ENCODE results near the gene CACNA1D.

The CACNA1D gene

GRCh38 chr3:53775018-53775417 is 280.6 kb downstream of the CACNA1D start:
- Histone ChIP-seq H2BK12ac (ENCODE audit: low read length) (no peak overlapping the region), H3K23ac (ENCODE audit: low read depth, low read length, poor library complexity) (no peak overlapping the region), H2BK120ac (ENCODE audit: low read depth, low read length) (no peak overlapping the region), H3K14ac (ENCODE audit: low read length) (no peak overlapping the region), H4K8ac (ENCODE audit: low read depth, low read length) (no peak overlapping the region), H3K36me3 (replicated peaks in 1 of 2; ENCODE audit: control insufficient read depth in 2 of 2, insufficient read depth in 2 of 2, low read length in 2 of 2) (no peaks in the 10 kb centered on the region), H3K9me3 (replicated peaks in 1 of 2; ENCODE audit: control insufficient read depth in 2 of 2, insufficient read depth in 1 of 2, low read depth in 1 of 2, low read length in 2 of 2) (no peaks in the 10 kb centered on the region), H3K4me2 (ENCODE audit: insufficient read depth, low read length, poor library complexity, severe bottlenecking) (no peak overlapping the region), H3K27me3 (ENCODE audit: control insufficient read depth in 3 of 3, insufficient read depth in 3 of 3, low read depth in 1 of 3, low read length in 3 of 3) (no peaks in the 10 kb centered on the region), H3K4me3 (ENCODE audit: low read length in 2 of 2) (no peak overlapping the region), H2AFZ (ENCODE audit: low read length) (no peak overlapping the region), H2AK5ac (ENCODE audit: low read depth, low read length) (no peak overlapping the region), H3K27ac (replicated peaks; ENCODE audit: low read length) (no peak overlapping the region), H2BK15ac (ENCODE audit: low read length) (no peak overlapping the region), H2BK5ac (ENCODE audit: low read length) (no peak overlapping the region), H3K4me1 (ENCODE audit: control insufficient read depth in 2 of 2, insufficient read depth in 1 of 2, low read depth in 1 of 2, low read length in 2 of 2) (peaks cover 3 to 10% of the 10 kb centered on the region in 2 donors), H3K9ac (ENCODE audit: low read depth, low read length, poor library complexity) (no peak overlapping the region), H4K91ac (ENCODE audit: low read depth, low read length, poor library complexity) (no peak overlapping the region), H3K18ac (ENCODE audit: low read length) (no peak overlapping the region), H3K4ac (ENCODE audit: low read length) (no peak overlapping the region), H3K79me1 (ENCODE audit: low read depth, low read length) (no peaks in the 10 kb centered on the region)
- no CpG with 5 or more reads among the region's 5 CpGs for WGBS, 2 donors (ENCODE audit: extremely low coverage in 2 of 2, insufficient read length in 2 of 2, insufficient replicate concordance in 1 of 2)
- DNase-seq (ENCODE audit: low spot score): no peak

GRCh38 chr3:53775834-53776251 is 281.4 kb downstream of the CACNA1D start:
- no peak overlapping the region for H2BK5ac ChIP-seq (ENCODE audit: low read length)
- no peak overlapping the region for H3K9ac ChIP-seq (ENCODE audit: low read depth, low read length, poor library complexity)
- H3K4ac ChIP-seq (ENCODE audit: low read length): no peak overlapping the region
- H2AK5ac ChIP-seq (ENCODE audit: low read depth, low read length): no peak overlapping the region
- no peak overlapping the region for H2BK12ac ChIP-seq (ENCODE audit: low read length)
- no peak overlapping the region for H3K14ac ChIP-seq (ENCODE audit: low read length)
- no peak overlapping the region for H3K27ac ChIP-seq (replicated peaks; ENCODE audit: low read length)
- no peaks in the 10 kb centered on the region for H3K36me3 ChIP-seq (replicated peaks in 1 of 2; ENCODE audit: control insufficient read depth in 2 of 2, insufficient read depth in 2 of 2, low read length in 2 of 2)
- no CpG with 5 or more reads among the region's 5 CpGs for WGBS, 2 donors (ENCODE audit: extremely low coverage in 2 of 2, insufficient read length in 2 of 2, insufficient replicate concordance in 1 of 2)
- H3K9me3 ChIP-seq (replicated peaks in 1 of 2; ENCODE audit: control insufficient read depth in 2 of 2, insufficient read depth in 1 of 2, low read depth in 1 of 2, low read length in 2 of 2): peaks cover 0 to 2% of the 10 kb centered on the region in 2 donors
- no peak overlapping the region for H3K4me3 ChIP-seq (ENCODE audit: low read length in 2 of 2)
- DNase-seq (ENCODE audit: low spot score): no peak
- H3K18ac ChIP-seq (ENCODE audit: low read length): no peak overlapping the region
- H2AFZ ChIP-seq (ENCODE audit: low read length): no peak overlapping the region
- H3K23ac ChIP-seq (ENCODE audit: low read depth, low read length, poor library complexity): no peak overlapping the region
- no peak overlapping the region for H2BK120ac ChIP-seq (ENCODE audit: low read depth, low read length)
- H4K8ac ChIP-seq (ENCODE audit: low read depth, low read length): no peak overlapping the region
- peaks cover 3 to 10% of the 10 kb centered on the region in 2 donors for H3K4me1 ChIP-seq (ENCODE audit: control insufficient read depth in 2 of 2, insufficient read depth in 1 of 2, low read depth in 1 of 2, low read length in 2 of 2)
- no peaks in the 10 kb centered on the region for H3K79me1 ChIP-seq (ENCODE audit: low read depth, low read length)
- no peak overlapping the region for H3K4me2 ChIP-seq (ENCODE audit: insufficient read depth, low read length, poor library complexity, severe bottlenecking)
- no peak overlapping the region for H2BK15ac ChIP-seq (ENCODE audit: low read length)
- no peaks in the 10 kb centered on the region for H3K27me3 ChIP-seq (ENCODE audit: control insufficient read depth in 3 of 3, insufficient read depth in 3 of 3, low read depth in 1 of 3, low read length in 3 of 3)
- H4K91ac ChIP-seq (ENCODE audit: low read depth, low read length, poor library complexity): no peak overlapping the region

GRCh38 chr3:53776494-53777101 is 282.2 kb downstream of the CACNA1D start:
- H2AFZ ChIP-seq (ENCODE audit: low read length): no peak overlapping the region
- H3K18ac ChIP-seq (ENCODE audit: low read length): no peak overlapping the region
- H2BK5ac ChIP-seq (ENCODE audit: low read length): no peak overlapping the region
- H2AK5ac ChIP-seq (ENCODE audit: low read depth, low read length): no peak overlapping the region
- H3K23ac ChIP-seq (ENCODE audit: low read depth, low read length, poor library complexity): no peak overlapping the region
- H3K4ac ChIP-seq (ENCODE audit: low read length): no peak overlapping the region
- H4K91ac ChIP-seq (ENCODE audit: low read depth, low read length, poor library complexity): no peak overlapping the region
- H3K4me2 ChIP-seq (ENCODE audit: insufficient read depth, low read length, poor library complexity, severe bottlenecking): no peak overlapping the region
- no peak overlapping the region for H3K14ac ChIP-seq (ENCODE audit: low read length)
- no peaks in the 10 kb centered on the region for H3K36me3 ChIP-seq (replicated peaks in 1 of 2; ENCODE audit: control insufficient read depth in 2 of 2, insufficient read depth in 2 of 2, low read length in 2 of 2)
- no peak overlapping the region for H2BK15ac ChIP-seq (ENCODE audit: low read length)
- 100% methylated on average over 1 of the region's 9 CpGs; no CpG with 5 or more reads in 1 of the 2 donors for WGBS, 2 donors (ENCODE audit: extremely low coverage in 2 of 2, insufficient read length in 2 of 2, insufficient replicate concordance in 1 of 2)
- H2BK120ac ChIP-seq (ENCODE audit: low read depth, low read length): no peak overlapping the region
- no peak overlapping the region for H3K27ac ChIP-seq (replicated peaks; ENCODE audit: low read length)
- no peak overlapping the region for H3K9ac ChIP-seq (ENCODE audit: low read depth, low read length, poor library complexity)
- H3K9me3 ChIP-seq (replicated peaks in 1 of 2; ENCODE audit: control insufficient read depth in 2 of 2, insufficient read depth in 1 of 2, low read depth in 1 of 2, low read length in 2 of 2): peaks cover 0 to 2% of the 10 kb centered on the region in 2 donors
- peaks cover 3 to 10% of the 10 kb centered on the region in 2 donors for H3K4me1 ChIP-seq (ENCODE audit: control insufficient read depth in 2 of 2, insufficient read depth in 1 of 2, low read depth in 1 of 2, low read length in 2 of 2)
- H4K8ac ChIP-seq (ENCODE audit: low read depth, low read length): no peak overlapping the region
- H3K27me3 ChIP-seq (ENCODE audit: control insufficient read depth in 3 of 3, insufficient read depth in 3 of 3, low read depth in 1 of 3, low read length in 3 of 3): no peaks in the 10 kb centered on the region
- no peak overlapping the region for H2BK12ac ChIP-seq (ENCODE audit: low read length)
- DNase-seq (ENCODE audit: low spot score): no peak
- H3K79me1 ChIP-seq (ENCODE audit: low read depth, low read length): no peaks in the 10 kb centered on the region
- H3K4me3 ChIP-seq (ENCODE audit: low read length in 2 of 2): no peak overlapping the region

GRCh38 chr3:53777468-53777867 is 283.1 kb downstream of the CACNA1D start:
- no peak overlapping the region for H2AFZ ChIP-seq (ENCODE audit: low read length)
- peaks cover 0 to 2% of the 10 kb centered on the region in 2 donors for H3K9me3 ChIP-seq (replicated peaks in 1 of 2; ENCODE audit: control insufficient read depth in 2 of 2, insufficient read depth in 1 of 2, low read depth in 1 of 2, low read length in 2 of 2)
- no peak overlapping the region for H3K14ac ChIP-seq (ENCODE audit: low read length)
- H3K36me3 ChIP-seq (replicated peaks in 1 of 2; ENCODE audit: control insufficient read depth in 2 of 2, insufficient read depth in 2 of 2, low read length in 2 of 2): no peaks in the 10 kb centered on the region
- H4K8ac ChIP-seq (ENCODE audit: low read depth, low read length): no peak overlapping the region
- H4K91ac ChIP-seq (ENCODE audit: low read depth, low read length, poor library complexity): no peak overlapping the region
- no peak for DNase-seq (ENCODE audit: low spot score)
- WGBS, 2 donors (ENCODE audit: extremely low coverage in 2 of 2, insufficient read length in 2 of 2, insufficient replicate concordance in 1 of 2): no CpG with 5 or more reads among the region's 8 CpGs
- H3K4ac ChIP-seq (ENCODE audit: low read length): no peak overlapping the region
- no peak overlapping the region for H3K18ac ChIP-seq (ENCODE audit: low read length)
- no peak overlapping the region for H2BK12ac ChIP-seq (ENCODE audit: low read length)
- no peak overlapping the region for H3K9ac ChIP-seq (ENCODE audit: low read depth, low read length, poor library complexity)
- no peak overlapping the region for H3K27ac ChIP-seq (replicated peaks; ENCODE audit: low read length)
- H3K4me3 ChIP-seq (ENCODE audit: low read length in 2 of 2): no peak overlapping the region
- H3K23ac ChIP-seq (ENCODE audit: low read depth, low read length, poor library complexity): no peak overlapping the region
- no peak overlapping the region for H2BK5ac ChIP-seq (ENCODE audit: low read length)
- H3K4me2 ChIP-seq (ENCODE audit: insufficient read depth, low read length, poor library complexity, severe bottlenecking): no peak overlapping the region
- no peak overlapping the region for H2BK15ac ChIP-seq (ENCODE audit: low read length)
- H3K4me1 ChIP-seq (ENCODE audit: control insufficient read depth in 2 of 2, insufficient read depth in 1 of 2, low read depth in 1 of 2, low read length in 2 of 2): peaks cover 3 to 10% of the 10 kb centered on the region in 2 donors
- no peak overlapping the region for H2AK5ac ChIP-seq (ENCODE audit: low read depth, low read length)
- no peaks in the 10 kb centered on the region for H3K27me3 ChIP-seq (ENCODE audit: control insufficient read depth in 3 of 3, insufficient read depth in 3 of 3, low read depth in 1 of 3, low read length in 3 of 3)
- no peak overlapping the region for H2BK120ac ChIP-seq (ENCODE audit: low read depth, low read length)
- H3K79me1 ChIP-seq (ENCODE audit: low read depth, low read length): no peaks in the 10 kb centered on the region

Data from neuronal stem cell (in vitro differentiated cells).